Common myeloid progenitor, CD34-positive (primary cell): Measurements from ENCODE around the gene FANCL.

ENCODE experiments used
- CTCF ChIA-PET: fragments of 350-600 bp; sonication (Branson Sonifier 250); formaldehyde crosslinking; loops from one replicate; lab custom pipeline; 2021; ENCODE audit warnings: antibody characterized with exemption; lab: Charles Lee
- POLR2A ChIA-PET: fragments of 350-600 bp; sonication (Branson Sonifier 250); formaldehyde crosslinking; loops from one replicate; lab custom pipeline; 2021; ENCODE audit warnings: antibody characterized with exemption; lab: Charles Lee
- DNase-seq, 3 donors: peaks; one replicate each; pipeline versions ENCODE4 v3.0.0 to v3.0.0-alpha.2; 2013
- H3K27ac ChIP-seq, 2 experiments: 1 replicate in 1 of 2; 2 replicates in 1 of 2; pipeline ENCODE4 v1.7.0; 2013; ENCODE audit warnings: inconsistent platforms in 2 of 2, low read length in 2 of 2, mild to moderate bottlenecking in 2 of 2, low read depth in 1 of 2, moderate library complexity in 1 of 2; ENCODE audit not compliant: severe bottlenecking in 2 of 2, insufficient read depth in 1 of 2, poor library complexity in 1 of 2
- H3K27me3 ChIP-seq, 5 experiments: replicated peaks in 2 of 5; 1 replicate in 3 of 5; 2 replicates in 2 of 5; pipeline versions ENCODE4 v1.6.1 to v1.7.0; 2013; ENCODE audit warnings: low read length in 4 of 5, mild to moderate bottlenecking in 2 of 5, moderate library complexity in 2 of 5, inconsistent platforms in 1 of 5; ENCODE audit not compliant: insufficient read depth in 5 of 5, control insufficient read depth in 4 of 5
- H3K36me3 ChIP-seq, 4 experiments: 1 replicate in 2 of 4; 2 replicates in 2 of 4; pipeline versions ENCODE4 v1.6.1 to v1.7.0; 2013; ENCODE audit warnings: low read length in 3 of 4, control low read depth in 1 of 4, mild to moderate bottlenecking in 1 of 4; ENCODE audit not compliant: control insufficient read depth in 4 of 4, insufficient read depth in 4 of 4
- H3K4me1 ChIP-seq, 4 experiments: 1 replicate in 3 of 4; 2 replicates in 1 of 4; pipeline versions ENCODE4 v1.6.1 to v1.7.1; 2013; ENCODE audit warnings: low read length in 3 of 4, mild to moderate bottlenecking in 3 of 4, control low read depth in 1 of 4, inconsistent platforms in 1 of 4, moderate library complexity in 1 of 4; ENCODE audit not compliant: control insufficient read depth in 4 of 4, insufficient read depth in 4 of 4; ENCODE audit errors: control extremely low read depth in 1 of 4
- H3K4me3 ChIP-seq, 7 experiments: 1 replicate in 4 of 7; 2 replicates in 3 of 7; pipeline versions ENCODE4 v1.5.1 to v1.7.0; 2013; ENCODE audit warnings: mild to moderate bottlenecking in 7 of 7, low read length in 6 of 7, moderate library complexity in 6 of 7, inconsistent platforms in 2 of 7, low read depth in 2 of 7, control low read depth in 1 of 7; ENCODE audit not compliant: insufficient read depth in 4 of 7, control insufficient read depth in 1 of 7; ENCODE audit errors: extremely low read depth in 1 of 7
- H3K9me3 ChIP-seq, 5 experiments: 1 replicate in 4 of 5; 2 replicates in 1 of 5; pipeline versions ENCODE4 v1.6.1 to v1.7.1; 2013; ENCODE audit warnings: low read length in 4 of 5, mild to moderate bottlenecking in 2 of 5, inconsistent platforms in 1 of 5, low read depth in 1 of 5, moderate library complexity in 1 of 5; ENCODE audit not compliant: control insufficient read depth in 4 of 5, insufficient read depth in 2 of 5; ENCODE audit errors: control extremely low read depth in 1 of 5
- WGBS: methylation state at CpG from one replicate; pipeline ENCODE4 v1.1.5; 2013; ENCODE audit not compliant: insufficient coverage; 5-methylcytosine and 5-hydroxymethylcytosine counted together

FANCL gene

GRCh38 chr2:58135861-58136260, 105.3 kb downstream of the FANCL start:
- 89% methylated on average over 2 of the region's 2 CpGs for WGBS
- H3K27me3 ChIP-seq = no peaks in the 10 kb centered on the region
- H3K9me3 ChIP-seq = no peaks in the 10 kb centered on the region
- ChIA-PET POLR2A (no interaction called here), CTCF (no interaction called here)
- no peaks in the 10 kb centered on the region for H3K4me1 ChIP-seq
- H3K36me3 ChIP-seq = peaks cover 4 to 20% (median 12%) of the 10 kb centered on the region in 4 experiments
- H3K4me3 ChIP-seq = no peak overlapping the region
- no peak for DNase-seq
- H3K27ac ChIP-seq = no peak overlapping the region

GRCh38 chr2:58133395-58133794, 107.7 kb downstream of the FANCL start:
- POLR2A ChIA-PET = no interaction called here
- peaks cover 4 to 15% (median 8%) of the 10 kb centered on the region in 4 experiments for H3K36me3 ChIP-seq
- no peaks in the 10 kb centered on the region for H3K4me1 ChIP-seq
- CTCF ChIA-PET = no interaction called here
- no peaks in the 10 kb centered on the region for H3K27me3 ChIP-seq
- DNase-seq = no peak
- no peak overlapping the region for H3K4me3 ChIP-seq
- no peak overlapping the region for H3K27ac ChIP-seq
- no peaks in the 10 kb centered on the region for H3K9me3 ChIP-seq

- WGBS = 100% methylated on average over 4 of the region's 5 CpGs
These were observed 109.7 kb downstream of the FANCL start for GRCh38 chr2:58131191-58132011.

GRCh38 chr2:58130238-58130637, 110.9 kb downstream of the FANCL start:
- ChIA-PET CTCF (interaction anchor here (1.2 kb wide), 1 partner anchor 10 kb away, joined by 3 read pairs; no protein-coding TSS in a partner anchor), POLR2A (no interaction called here)
- no CpG with 5 or more reads among the region's 2 CpGs for WGBS

More at GRCh38 chr2:58131191-58132011, 109.7 kb downstream of the FANCL start:
- no peaks in the 10 kb centered on the region for H3K4me1 ChIP-seq
- DNase-seq = peak in 2 of 3 donors; percentile 9 to 27
- H3K4me3 ChIP-seq = no peak overlapping the region
- ChIA-PET CTCF (interaction anchor here (0.8 to 1.6 kb wide), 4 partner anchors 22 to 371 kb away, joined by 3 to 5 read pairs (median 4); no protein-coding TSS in a partner anchor), POLR2A (no interaction called here)
- no peaks in the 10 kb centered on the region for H3K27me3 ChIP-seq
- H3K36me3 ChIP-seq = peaks cover 4 to 15% (median 8%) of the 10 kb centered on the region in 4 experiments
- H3K9me3 ChIP-seq = no peaks in the 10 kb centered on the region
- no peak overlapping the region for H3K27ac ChIP-seq

GRCh38 chr2:58127111-58127510, 114.0 kb downstream of the FANCL start:
- no peaks in the 10 kb centered on the region for H3K9me3 ChIP-seq
- WGBS = no CpG with 5 or more reads among the region's 3 CpGs

More at GRCh38 chr2:58130238-58130637, 110.9 kb downstream of the FANCL start:
- H3K4me1 ChIP-seq = no peaks in the 10 kb centered on the region
- H3K4me3 ChIP-seq = no peak overlapping the region
- H3K36me3 ChIP-seq = peaks cover 4 to 17% (median 8%) of the 10 kb centered on the region in 4 experiments
- no peak for DNase-seq
- H3K27me3 ChIP-seq = no peaks in the 10 kb centered on the region
- H3K9me3 ChIP-seq = no peaks in the 10 kb centered on the region
- no peak overlapping the region for H3K27ac ChIP-seq

GRCh38 chr2:58122540-58122939, 118.6 kb downstream of the FANCL start:
- ChIA-PET CTCF (no interaction called here), POLR2A (no interaction called here)
- H3K4me3 ChIP-seq = no peak overlapping the region
- no peaks in the 10 kb centered on the region for H3K4me1 ChIP-seq
- no peak overlapping the region for H3K27ac ChIP-seq
- no peak for DNase-seq
- 100% methylated on average over 3 of the region's 3 CpGs for WGBS
- H3K36me3 ChIP-seq = peaks cover 7 to 26% (median 14%) of the 10 kb centered on the region in 4 experiments
- H3K9me3 ChIP-seq = peaks cover 0 to 11% (median 0%) of the 10 kb centered on the region in 5 experiments
- H3K27me3 ChIP-seq = no peaks in the 10 kb centered on the region

More at GRCh38 chr2:58127111-58127510, 114.0 kb downstream of the FANCL start:
- ChIA-PET POLR2A (no interaction called here), CTCF (no interaction called here)
- H3K27ac ChIP-seq = no peak overlapping the region
- DNase-seq = no peak
- H3K4me3 ChIP-seq = no peak overlapping the region
- H3K36me3 ChIP-seq = peaks cover 7 to 20% (median 16%) of the 10 kb centered on the region in 4 experiments
- H3K4me1 ChIP-seq = no peaks in the 10 kb centered on the region
- H3K27me3 ChIP-seq = no peaks in the 10 kb centered on the region

- Histone ChIP-seq H3K4me1 (no peaks in the 10 kb centered on the region), H3K9me3 (peaks cover 0 to 11% (median 0%) of the 10 kb centered on the region in 5 experiments), H3K36me3 (peaks cover 7 to 26% (median 14%) of the 10 kb centered on the region in 4 experiments), H3K27ac (no peak overlapping the region), H3K27me3 (no peaks in the 10 kb centered on the region), H3K4me3 (no peak overlapping the region)
- ChIA-PET CTCF (no interaction called here), POLR2A (no interaction called here)
- DNase-seq = no peak
- no CpG with 5 or more reads among the region's 3 CpGs for WGBS
These were observed 119.1 kb downstream of the FANCL start for GRCh38 chr2:58122040-58122439.
